ENCODE data around the gene GSTCD.

The GSTCD gene

DNA sequence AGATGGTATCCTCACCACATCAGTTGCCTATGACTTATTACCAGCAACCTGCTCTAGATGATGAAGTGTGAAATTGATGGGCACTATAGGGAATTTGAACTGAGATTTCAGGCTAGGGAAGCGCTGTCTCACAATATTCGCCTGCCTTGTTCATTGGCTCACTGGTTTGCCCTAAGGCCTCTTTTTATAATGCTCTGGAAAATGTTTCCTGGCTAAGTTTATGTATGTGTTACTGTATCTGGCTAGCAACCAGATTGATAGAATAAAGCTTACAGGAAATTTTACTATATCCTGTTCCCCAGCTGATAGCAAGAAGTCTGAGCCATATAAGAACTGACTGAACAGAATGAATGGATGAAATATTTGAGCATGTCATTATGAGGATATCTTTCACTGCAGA, 71.6 kb downstream of the GSTCD start:
- Histone ChIP-seq H3K36me3 (ENCODE audit: control insufficient read depth, insufficient read depth, low read length) (no peaks in the 10 kb centered on the region), H3K9me3 (ENCODE audit: control insufficient read depth, low read length) (no peaks in the 10 kb centered on the region), H3K4me1 (no peaks in the 10 kb centered on the region), H3K27me3 (ENCODE audit: control insufficient read depth, insufficient read depth, low read length) (no peaks in the 10 kb centered on the region), H3K27ac (no peak overlapping the region), H3K79me2 (no peaks in the 10 kb centered on the region), H3K9ac (no peak overlapping the region), H3K4me3 (ENCODE audit: low read depth, low read length) (no peak overlapping the region), H3K4me2 (ENCODE audit: low read length) (no peak overlapping the region), H2AFZ (no peak overlapping the region)
- TF ChIP-seq, protein P1, sequence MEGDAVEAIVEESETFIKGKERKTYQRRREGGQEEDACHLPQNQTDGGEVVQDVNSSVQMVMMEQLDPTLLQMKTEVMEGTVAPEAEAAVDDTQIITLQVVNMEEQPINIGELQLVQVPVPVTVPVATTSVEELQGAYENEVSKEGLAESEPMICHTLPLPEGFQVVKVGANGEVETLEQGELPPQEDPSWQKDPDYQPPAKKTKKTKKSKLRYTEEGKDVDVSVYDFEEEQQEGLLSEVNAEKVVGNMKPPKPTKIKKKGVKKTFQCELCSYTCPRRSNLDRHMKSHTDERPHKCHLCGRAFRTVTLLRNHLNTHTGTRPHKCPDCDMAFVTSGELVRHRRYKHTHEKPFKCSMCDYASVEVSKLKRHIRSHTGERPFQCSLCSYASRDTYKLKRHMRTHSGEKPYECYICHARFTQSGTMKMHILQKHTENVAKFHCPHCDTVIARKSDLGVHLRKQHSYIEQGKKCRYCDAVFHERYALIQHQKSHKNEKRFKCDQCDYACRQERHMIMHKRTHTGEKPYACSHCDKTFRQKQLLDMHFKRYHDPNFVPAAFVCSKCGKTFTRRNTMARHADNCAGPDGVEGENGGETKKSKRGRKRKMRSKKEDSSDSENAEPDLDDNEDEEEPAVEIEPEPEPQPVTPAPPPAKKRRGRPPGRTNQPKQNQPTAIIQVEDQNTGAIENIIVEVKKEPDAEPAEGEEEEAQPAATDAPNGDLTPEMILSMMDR (IDR thresholded peaks at IDR 0.05) = no peak

GRCh38 chr4:105784761-105785160, 76.2 kb downstream of the GSTCD start:
- Histone ChIP-seq H3K79me2 (no peaks in the 10 kb centered on the region), H3K4me1 (no peaks in the 10 kb centered on the region), H3K27me3 (ENCODE audit: control insufficient read depth, insufficient read depth, low read length) (no peaks in the 10 kb centered on the region), H3K36me3 (ENCODE audit: control insufficient read depth, insufficient read depth, low read length) (no peaks in the 10 kb centered on the region), H3K4me3 (ENCODE audit: low read depth, low read length) (no peak overlapping the region), H3K9ac (no peak overlapping the region), H2AFZ (no peak overlapping the region), H3K4me2 (ENCODE audit: low read length) (no peak overlapping the region), H3K27ac (no peak overlapping the region), H3K9me3 (ENCODE audit: control insufficient read depth, low read length) (no peaks in the 10 kb centered on the region)
- TF ChIP-seq, protein P1 (IDR thresholded peaks at IDR 0.05) = no peak

DNA sequence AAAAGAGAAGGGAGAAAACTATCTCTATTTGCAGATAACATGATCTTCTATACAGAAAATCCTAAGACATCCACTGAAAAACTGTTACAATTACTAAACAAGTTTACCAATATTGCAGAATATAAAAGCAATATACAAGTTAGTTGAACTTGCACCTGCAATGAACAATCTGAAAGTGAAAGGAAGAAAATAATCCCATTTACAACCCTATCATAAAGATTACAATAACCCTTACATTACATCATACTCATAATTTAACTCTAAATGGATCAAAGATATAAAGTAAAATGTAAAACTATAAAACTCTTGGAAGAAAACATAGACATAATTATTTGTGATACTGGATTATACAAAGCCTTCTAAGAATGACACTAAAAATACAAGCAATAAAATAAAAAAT, 77.2 kb downstream of the GSTCD start:
- Histone ChIP-seq H3K9ac (no peak overlapping the region), H2AFZ (no peak overlapping the region), H3K9me3 (ENCODE audit: control insufficient read depth, low read length) (no peaks in the 10 kb centered on the region), H3K4me1 (no peaks in the 10 kb centered on the region), H3K27ac (no peak overlapping the region), H3K4me3 (ENCODE audit: low read depth, low read length) (no peak overlapping the region), H3K4me2 (ENCODE audit: low read length) (no peak overlapping the region), H3K36me3 (ENCODE audit: control insufficient read depth, insufficient read depth, low read length) (no peaks in the 10 kb centered on the region), H3K79me2 (no peaks in the 10 kb centered on the region), H3K27me3 (ENCODE audit: control insufficient read depth, insufficient read depth, low read length) (no peaks in the 10 kb centered on the region)
- TF ChIP-seq, protein P1 (IDR thresholded peaks at IDR 0.05) = no peak

DNA sequence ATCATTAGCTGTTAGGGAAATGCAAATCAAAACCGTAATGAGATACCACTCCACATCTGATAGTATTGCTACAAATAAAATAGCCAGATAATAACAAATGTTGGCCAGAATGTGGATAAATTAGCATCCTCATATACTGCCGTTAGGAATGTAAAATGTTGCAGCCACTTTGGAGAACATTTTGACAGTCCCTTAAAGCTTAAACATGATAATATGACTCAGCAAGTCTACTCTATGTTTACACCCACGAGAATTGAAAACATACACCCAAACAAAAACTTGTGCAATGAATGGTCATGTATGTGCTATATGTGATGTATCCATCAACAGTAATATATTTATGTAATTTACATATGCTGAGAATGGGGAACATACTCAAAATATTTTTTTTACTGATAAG, 78.2 kb downstream of the GSTCD start:
- no peak overlapping the region for H2AFZ ChIP-seq
- H3K36me3 ChIP-seq (ENCODE audit: control insufficient read depth, insufficient read depth, low read length) = no peaks in the 10 kb centered on the region
- H3K4me1 ChIP-seq = no peaks in the 10 kb centered on the region

GRCh38 chr4:105797225-105797624, 88.6 kb downstream of the GSTCD start:
- H3K4me3 ChIP-seq (ENCODE audit: low read depth, low read length) = no peak overlapping the region
- no peak overlapping the region for H2AFZ ChIP-seq
- no peak overlapping the region for H3K4me2 ChIP-seq (ENCODE audit: low read length)
- H3K9me3 ChIP-seq (ENCODE audit: control insufficient read depth, low read length) = no peaks in the 10 kb centered on the region
- no peak overlapping the region for H3K27ac ChIP-seq
- no peaks in the 10 kb centered on the region for H3K36me3 ChIP-seq (ENCODE audit: control insufficient read depth, insufficient read depth, low read length)
- no peak overlapping the region for H3K9ac ChIP-seq
- H3K79me2 ChIP-seq = no peaks in the 10 kb centered on the region
- TF ChIP-seq, protein P1 (IDR thresholded peaks at IDR 0.05) = no peak
- H3K4me1 ChIP-seq = no peaks in the 10 kb centered on the region
- H3K27me3 ChIP-seq (ENCODE audit: control insufficient read depth, insufficient read depth, low read length) = no peaks in the 10 kb centered on the region

More for the DNA sequence above, 78.2 kb downstream of the GSTCD start:
- Histone ChIP-seq H3K4me2 (ENCODE audit: low read length) (no peak overlapping the region), H3K79me2 (no peaks in the 10 kb centered on the region), H3K9ac (no peak overlapping the region), H3K9me3 (ENCODE audit: control insufficient read depth, low read length) (no peaks in the 10 kb centered on the region), H3K27me3 (ENCODE audit: control insufficient read depth, insufficient read depth, low read length) (no peaks in the 10 kb centered on the region), H3K4me3 (ENCODE audit: low read depth, low read length) (no peak overlapping the region), H3K27ac (no peak overlapping the region)
- TF ChIP-seq, protein P1 (IDR thresholded peaks at IDR 0.05) = no peak

Measured in parathyroid adenoma (tissue), 2 donors.